Activated CD4-positive, alpha-beta T cell treated with anti-CD3 and anti-CD28 coated beads, Interleukin-10, Interleukin-2, amounts not matched to agents 100 ng/mL and 50 ng/mL, durations not matched to agents 16 hours and 8 hours (primary cell): Measurements from ENCODE around the gene ADGRL4.
A peak's percentile ranks its signal among the peaks of the same experiment; 100 is the strongest.

ENCODE experiments used
- DNase-seq: peaks from one replicate; pipeline ENCODE4 v3.0.0-alpha.2; 2020

Gene ADGRL4

DNA sequence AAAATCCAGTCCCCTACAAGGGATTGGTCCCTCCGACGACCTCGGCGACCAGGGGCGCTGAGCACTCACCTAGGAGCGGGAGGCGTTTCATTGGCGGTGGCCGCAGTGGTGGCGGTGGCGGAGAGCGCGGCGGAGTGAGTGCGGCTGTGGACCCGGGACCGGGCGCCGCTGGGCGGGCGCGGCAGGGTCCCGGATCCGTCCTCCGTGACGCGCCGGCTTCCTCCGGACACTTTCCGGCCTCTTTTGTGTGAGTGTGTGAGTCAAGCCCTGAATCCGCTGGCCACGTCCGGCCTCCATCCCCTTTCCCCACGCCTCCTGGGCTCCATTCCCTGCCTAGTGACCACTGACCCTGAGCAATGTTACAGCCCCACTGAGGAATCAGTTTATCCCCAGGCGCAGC, at the start of gene ADGRL4:
TSS of gene ADGRL4 (minus strand) at position 167 of the 400 bp plus-strand sequence. CDS start at position 91, 76 bp downstream.
- no peak for DNase-seq

DNA sequence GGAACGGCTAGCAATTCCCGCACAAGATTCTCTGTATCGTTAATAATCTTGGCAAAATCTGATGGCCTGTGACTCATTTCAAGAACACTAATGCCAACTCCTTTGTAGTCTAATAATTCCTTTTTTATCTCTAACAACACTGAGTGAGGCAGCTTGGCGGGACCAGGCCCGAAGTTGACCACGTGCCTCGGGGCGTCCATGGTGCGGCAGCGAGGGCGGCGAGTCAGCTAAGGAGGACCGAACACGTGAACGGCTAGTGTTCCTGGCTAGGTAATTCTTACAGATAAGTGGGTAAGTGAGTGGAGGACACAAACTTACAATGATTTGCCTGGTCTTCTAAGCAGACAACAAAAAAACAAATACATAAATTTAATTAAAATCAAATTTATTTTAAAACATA, 49.3 kb upstream of the ADGRL4 start:
- DNase-seq = no peak

DNA sequence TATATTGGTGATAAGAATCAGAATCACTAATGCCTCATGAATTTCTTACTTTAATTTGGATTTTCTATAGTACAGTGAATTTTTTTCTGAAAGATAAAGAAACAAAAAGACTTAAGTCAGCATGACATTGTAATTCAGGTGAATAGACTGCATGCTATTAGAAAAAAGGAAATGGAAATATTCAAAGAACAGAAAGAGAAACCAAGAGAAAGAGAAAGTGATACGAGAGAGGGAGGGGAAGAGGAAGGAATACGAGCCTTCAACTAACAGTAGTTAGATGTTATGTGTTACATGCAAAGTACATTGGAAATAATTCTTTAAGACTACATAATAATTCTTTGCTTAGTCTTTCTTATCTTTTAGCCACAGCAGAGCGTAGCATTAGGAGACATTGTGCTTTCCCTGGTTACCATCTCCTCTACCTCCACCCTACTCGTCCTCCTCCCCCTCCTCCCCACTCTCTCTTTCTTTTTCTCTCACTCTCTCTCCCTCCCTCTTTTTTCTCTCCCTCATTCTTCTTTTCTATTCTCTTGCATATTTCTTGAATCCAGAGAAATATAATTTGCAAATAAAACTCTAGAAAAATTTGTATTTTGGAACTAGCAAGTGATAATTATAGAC, 46.4 kb upstream of the ADGRL4 start:
- no peak for DNase-seq

DNA sequence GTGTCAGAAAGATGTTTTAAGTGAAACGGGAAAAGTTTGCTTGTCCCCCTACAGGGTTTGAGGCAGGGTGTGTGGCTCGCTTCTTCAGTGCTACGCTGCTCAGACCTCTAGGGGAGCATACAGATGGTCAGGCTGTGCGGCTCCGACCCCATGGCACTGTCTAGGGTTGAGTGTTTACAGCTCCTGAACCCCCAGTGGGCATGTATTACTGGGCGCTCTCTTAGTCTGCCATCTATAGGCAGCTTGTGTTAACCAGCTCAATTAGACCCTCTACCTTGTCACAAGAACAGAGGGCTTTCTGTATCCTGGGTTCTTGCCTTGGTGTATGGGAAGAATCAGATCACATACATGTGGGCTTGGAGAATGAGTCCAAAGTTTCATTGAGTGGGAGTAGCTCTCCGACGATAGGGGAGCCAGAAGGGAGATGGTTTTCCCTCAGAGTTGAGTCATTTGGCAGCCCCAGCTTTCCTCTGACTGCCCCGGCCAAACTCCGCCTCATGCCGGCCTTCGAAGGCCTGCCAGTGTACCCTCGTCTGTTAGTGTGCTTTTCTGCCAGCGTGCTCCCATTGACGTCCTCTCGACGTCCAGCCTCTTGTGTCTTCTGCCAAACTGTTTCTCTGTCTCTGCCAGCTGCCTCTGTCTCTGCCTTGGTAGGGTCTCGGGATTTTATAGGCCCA, 38.6 kb upstream of the ADGRL4 start:
- DNase-seq = no peak

DNA sequence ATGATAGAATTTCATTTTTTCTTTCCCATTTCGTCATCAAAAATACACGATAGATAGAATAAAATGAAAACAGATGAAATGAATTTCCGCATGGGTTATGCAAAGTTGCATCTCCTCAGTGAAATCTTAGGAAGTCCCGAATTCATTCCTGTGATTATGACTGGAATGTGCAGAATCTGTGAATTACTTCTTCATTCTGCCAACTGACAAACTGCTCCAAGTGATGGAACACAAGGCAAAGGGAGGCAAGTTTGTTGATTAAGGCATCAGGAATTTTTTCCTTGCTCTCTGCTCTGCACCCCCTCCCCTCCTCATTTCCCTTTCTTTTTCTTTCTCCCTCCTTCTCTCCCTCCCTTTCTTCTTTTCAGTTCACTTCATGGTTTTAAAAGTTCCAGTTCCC, 37.0 kb upstream of the ADGRL4 start:
- DNase-seq = no peak

DNA sequence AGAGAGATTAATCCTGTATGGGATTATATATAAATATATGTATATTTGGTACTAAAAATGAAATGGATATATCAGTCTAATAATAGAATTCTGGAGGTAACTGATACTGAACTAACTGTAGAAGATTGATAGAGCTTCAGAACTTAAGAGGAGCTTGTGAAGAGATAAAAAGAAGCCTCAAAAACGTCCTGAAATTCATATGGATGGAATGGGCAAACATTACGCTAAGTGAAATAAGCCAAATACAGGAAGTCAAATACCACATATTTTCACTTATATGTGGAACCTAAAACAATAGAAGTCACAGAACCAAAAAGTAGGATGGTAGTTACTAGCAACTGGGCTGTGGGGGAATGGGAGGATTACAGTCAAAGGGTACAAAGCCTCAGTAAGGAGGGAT, 36.0 kb upstream of the ADGRL4 start:
- no peak for DNase-seq

DNA sequence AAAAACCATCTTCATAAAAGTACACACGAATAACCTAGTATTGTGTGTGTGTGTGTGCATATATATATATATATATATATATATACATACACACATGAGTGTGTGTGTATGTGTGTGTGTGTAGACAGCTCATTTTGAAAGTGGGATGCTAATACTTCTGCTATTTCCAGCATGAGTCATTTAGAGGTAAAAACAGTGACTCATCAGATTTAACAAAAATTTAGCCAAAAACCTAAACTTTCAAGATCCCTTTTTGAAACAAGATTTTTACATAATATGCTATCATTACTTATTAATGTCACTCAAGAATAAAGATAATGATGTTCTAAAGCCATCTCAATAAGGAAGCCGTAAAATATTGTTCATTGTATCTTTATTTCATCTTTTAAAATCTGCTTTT, 35.6 kb upstream of the ADGRL4 start:
- DNase-seq = peak; percentile 58

DNA sequence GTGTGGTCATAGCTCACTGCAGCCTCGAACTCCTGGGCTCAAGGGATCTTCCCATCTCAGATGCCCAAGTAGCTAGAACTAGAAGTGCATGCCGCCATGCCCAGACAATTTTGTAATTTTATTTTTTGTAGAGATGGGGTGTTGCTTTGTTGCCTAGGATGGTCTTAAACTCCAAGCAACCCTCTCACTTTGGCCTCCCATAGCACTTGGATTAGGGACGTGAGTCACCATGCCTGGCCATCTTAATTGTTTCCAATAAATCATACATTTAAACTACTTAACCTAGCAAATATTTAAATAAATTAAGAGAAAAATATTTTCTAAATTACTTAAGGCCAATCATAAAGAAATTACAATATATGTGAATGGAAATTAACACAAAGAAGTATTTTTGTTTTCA, 35.1 kb upstream of the ADGRL4 start:
- no peak for DNase-seq

DNA sequence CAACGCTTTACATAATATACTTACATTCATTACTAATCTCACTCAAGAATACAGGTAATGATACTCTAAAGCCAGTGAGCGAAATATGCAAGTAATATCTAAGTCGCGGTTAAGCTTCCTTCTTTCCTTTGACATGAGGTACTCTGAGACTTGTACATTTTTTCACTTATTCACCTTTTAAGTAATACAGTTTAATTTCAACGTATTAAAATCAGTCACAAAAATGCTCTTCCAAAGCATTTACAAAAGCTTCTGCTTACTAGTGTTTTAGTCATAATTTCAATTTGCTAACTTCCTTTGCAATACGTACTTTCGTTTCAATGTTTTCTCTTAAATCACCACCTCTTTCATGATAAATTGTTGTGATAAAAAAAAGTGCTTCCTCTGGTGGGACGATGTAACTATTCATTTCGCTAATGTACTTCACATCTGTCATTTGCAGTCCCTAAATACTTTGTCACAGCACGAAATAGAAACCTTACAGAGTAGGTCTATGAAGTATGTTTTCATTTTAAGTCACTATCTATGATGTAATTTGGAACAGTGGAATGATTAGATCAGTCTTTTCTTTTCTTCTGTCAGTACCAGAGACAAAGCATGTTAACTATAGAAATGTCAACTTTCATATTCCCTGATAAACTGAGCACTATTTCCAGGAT, 34.0 kb upstream of the ADGRL4 start:
- peak; percentile 79 for DNase-seq

DNA sequence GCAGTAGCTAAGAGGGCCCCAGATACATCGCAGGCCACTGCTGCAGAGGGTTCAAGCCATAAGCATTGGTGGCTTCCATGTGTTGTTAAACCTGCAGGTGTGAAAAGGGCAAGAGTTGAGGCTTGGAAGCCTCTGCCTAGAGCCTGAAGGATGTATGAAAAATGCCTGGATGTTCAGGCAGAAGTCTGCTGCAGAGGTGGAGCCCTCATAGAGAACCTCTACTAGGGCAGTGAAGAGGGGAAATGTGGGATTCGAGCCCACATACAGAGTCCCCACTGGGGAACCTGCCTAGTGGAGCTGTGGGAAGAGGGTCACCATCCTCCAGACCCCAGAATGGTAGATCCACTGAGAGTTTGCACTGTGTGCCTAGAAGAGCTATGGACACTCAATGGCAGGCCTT, 30.6 kb upstream of the ADGRL4 start:
- DNase-seq = no peak

DNA sequence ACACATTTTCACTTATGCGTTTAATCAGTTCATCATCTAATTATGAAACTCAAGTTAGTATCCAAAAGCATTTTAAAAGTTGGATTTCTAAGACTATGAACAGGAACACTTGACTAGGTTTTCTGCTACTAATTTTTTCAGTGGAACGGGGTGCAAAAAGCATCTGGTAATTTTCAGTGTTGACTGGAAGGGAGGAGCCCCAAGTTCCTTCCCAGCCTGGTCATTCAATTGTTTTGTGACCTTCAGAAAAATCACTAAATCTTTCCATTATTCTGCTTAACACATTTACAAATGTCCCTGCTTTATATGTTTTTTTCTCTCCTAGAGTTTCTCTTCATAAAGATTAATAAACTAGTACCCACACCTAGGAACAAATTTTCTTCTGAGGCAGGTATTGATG, 6.0 kb upstream of the ADGRL4 start:
- DNase-seq = no peak

DNA sequence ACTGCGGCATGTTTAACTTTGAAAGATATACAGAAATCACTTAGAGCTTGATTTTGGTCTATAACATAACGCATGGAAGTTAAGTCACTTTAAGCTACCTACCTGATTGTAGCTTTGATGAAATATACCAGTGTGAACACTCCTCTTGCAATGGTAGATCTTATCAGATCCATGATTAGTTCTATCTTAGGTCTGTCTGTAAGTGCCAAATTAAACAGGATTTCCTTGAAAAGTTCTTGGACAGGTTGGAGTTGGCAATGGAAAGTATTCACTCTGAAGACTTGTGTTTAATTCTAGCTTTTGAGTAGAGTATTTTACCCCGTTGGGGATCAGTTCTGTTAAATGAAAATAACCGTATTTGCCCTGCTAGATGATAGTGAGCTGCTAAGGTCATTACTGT, 4.1 kb upstream of the ADGRL4 start:
- no peak for DNase-seq

DNA sequence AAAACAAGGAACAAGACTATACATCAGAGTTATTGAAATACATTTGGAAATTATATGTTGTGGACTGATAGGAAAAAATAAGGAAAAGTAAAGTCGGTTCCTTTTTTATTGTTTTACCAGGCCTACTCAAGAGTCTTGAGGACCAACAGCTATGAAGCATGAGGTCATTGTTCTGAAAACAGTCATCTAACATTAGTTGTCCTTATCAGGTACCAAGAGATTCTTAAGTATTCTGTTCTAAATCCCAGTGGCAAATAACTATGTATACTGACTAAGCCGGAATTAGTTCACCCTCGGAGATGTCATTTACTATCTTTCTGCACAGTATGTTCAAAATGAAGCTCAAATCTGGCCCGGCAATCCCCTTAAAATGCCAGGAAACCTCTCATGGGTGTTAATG, 585 bp downstream of the ADGRL4 start:
- DNase-seq = no peak

DNA sequence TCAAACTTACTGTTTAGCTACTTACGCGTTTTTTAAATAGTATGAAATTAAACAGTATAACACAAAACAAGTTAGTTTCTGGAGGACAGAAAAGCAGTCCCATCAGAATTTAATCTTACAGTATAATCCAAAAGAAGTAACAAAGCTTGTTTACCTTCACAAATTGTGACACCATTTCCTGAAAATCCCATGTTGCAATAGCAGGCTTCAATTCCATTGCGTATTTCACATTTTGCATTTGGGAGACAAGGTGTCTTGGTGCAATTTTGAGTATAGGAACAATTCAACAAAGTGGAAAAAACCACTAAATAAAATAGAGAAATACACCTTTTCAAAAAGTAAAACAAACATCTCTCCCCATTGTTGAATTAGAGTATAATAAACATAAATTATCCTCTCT, 1.6 kb downstream of the ADGRL4 start:
- DNase-seq = no peak

DNA sequence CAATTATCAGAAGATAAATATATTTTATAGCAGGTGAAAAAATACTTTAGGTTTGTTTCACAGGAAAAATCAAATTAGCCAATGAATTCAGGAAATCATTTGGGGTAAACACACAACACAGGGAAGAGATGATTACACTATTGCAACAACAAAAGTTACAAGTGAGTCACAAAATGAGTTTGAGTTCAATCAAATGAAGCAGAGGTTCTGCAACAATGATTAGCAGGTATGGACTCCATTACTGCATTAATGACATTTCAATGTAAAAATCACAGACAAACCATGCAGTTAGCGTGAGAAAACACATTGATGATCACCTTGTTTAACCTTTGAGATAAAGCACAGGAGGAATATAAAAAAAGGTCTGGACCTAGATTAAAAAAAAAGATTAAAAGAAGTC, 9.7 kb downstream of the ADGRL4 start:
- no peak for DNase-seq

DNA sequence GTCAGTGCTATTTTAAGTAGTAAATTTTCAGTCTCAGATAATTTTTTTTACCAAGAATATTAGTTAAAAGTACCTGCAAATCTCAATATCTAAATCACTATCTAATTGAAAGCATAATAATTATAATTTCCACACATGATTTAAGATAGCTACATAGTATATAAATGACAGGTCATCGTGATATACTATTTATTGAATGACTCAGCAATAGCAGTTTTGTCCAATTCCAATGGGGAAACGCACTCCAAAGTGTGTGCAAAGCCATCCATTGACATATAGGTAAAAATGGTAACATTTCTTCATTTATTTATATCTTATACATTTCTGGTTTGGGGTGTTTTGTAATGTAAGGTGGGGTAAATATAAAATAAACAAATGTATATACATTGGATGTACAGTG, 19.5 kb downstream of the ADGRL4 start:
- no peak for DNase-seq

DNA sequence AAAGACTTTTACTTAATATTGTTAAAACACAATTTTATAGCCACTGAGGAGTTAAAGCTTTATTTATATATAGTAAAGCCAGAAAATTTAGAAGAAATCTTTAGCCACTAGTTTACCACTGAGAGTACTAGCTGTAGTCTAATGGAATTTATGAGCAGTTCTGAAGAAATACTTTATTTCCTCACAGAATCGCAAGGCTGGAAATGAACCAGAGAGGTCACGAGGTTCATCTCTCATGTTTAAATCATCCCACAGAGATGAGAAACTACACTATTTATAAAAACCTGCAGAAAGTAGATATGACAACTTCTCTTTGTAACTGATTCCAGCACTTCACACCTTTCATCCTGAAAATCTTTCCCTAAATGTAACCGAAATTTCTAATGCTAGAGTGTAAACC, 26.0 kb downstream of the ADGRL4 start:
- DNase-seq = no peak

DNA sequence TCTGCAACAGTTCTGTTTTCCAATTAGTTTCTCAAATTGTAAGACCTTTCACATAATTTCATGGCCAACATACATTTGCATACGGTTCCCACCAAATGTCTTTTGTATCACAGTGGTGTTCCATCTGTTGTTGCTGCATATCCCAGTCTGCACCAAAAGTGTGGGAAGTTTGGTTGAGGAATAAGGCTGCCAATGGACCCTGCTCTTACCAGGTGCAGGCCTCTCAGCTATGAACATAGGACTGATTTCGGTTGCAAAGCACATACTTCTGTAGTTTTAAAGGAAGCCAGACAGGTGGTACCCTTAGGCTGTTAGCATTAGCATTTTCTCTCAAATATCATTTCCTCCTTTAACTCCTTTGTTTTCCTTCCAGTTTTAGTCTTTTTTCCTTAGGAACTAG, 33.8 kb downstream of the ADGRL4 start:
- DNase-seq = no peak

DNA sequence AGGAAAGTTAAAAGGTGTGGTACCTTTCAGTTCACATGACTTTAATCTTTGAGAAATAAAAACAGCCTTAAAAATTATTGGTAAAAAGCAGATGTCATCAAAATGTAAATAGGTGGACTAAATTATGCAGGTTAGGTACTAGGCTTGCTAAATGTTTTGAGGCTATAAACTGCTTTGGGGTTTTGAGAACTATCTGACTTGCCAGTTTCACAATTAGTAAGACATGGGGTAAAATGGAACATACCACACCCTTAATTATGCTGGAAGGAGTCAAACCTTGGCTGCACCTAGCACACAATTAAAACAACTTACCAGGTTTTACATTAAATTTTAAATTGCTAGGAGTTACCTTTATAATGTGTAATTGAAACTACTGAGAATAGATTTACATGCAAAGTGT, 39.4 kb downstream of the ADGRL4 start:
- DNase-seq = peak; percentile 38

DNA sequence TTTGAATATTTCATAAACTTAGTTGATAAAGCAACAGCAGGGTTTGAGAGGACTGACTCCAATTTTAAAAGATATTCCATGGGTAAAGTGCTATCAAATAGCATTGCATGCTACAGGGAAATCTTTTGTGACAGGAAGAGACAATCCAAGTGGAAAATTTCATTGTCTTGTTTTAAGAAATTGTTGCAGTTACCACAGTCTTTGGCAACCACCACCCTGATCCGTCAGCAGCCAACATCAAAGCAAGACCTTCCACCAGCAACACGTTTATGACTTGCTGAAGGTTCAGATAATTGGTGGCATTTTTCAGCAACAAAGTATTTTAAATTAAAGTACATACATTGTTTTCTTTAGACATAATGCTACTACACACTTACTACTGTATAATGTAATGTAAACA, 47.8 kb downstream of the ADGRL4 start:
- DNase-seq = no peak

DNA sequence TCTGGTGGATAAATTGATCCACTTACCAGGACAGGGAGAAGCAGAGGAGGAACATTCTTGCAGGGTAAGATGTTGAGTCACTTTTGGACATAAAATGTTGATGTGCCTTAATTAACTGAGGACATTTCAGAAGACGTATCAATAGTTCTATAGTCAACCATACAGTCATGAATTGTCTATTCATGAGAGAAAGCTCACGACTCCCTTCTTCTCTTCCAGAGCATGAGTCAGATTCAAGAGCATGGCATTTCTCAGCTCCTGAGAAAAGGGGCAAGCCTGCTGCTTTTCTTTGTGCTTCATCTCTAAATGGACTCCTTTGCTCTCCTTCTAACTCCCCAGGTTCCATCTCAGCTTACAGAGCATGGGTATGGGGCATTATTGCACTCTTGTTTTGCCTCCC, 55.7 kb downstream of the ADGRL4 start:
- DNase-seq = no peak

DNA sequence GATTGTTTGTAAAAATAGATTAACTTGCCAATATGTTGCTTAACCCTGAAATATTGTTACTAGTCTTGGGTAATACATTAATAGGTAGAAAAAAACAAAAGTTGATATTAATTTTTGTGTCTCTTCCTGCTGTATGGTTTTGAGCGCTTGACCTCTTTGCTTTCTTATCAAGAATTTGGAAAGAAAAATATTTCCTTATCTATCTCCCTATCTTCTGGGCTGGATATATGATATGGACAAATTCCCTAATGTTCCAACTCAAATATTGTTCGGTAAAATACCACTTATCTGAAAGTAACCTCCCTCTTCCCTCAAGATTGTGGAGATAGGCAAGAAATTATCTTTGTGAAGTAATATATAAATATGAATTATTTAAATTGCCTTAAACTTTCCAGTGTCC, 57.3 kb downstream of the ADGRL4 start:
- DNase-seq = no peak

DNA sequence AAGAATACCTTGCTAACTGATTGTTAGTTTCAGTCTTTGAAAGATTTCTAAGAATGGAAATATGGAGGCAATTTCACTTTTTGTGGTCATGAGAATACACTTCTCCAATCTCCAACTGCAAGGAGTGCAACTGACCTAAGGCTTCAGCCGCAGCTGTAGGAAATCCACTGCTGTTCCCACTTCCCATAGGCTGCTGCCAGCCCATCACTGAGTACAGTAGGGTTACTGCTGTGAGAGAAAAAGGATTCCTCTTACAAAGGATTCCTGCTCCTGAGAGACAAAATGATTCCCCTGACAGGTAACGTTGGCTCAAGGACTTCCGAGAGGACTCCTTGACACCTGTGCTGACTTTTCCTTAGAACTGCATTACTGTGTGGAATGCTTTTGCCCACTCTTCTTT, 87.4 kb downstream of the ADGRL4 start:
- DNase-seq = no peak

DNA sequence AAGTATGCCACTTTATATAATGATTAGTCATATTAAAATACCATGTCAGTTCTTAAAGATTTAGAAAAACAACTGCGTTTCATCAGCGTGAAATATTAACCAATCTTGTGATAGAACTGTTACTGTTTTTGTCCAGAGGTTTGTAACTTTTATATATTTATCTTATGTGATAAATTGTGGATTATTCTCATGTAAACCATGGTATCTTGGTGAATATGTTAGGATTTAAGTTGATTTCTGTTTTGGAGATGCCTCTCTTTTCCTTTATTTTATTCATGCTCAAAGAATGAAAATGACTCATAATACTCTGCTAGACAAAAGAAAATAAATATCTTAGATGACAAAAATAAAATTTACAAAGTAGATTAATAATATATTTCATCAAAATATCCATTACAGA, 88.4 kb downstream of the ADGRL4 start:
- no peak for DNase-seq

DNA sequence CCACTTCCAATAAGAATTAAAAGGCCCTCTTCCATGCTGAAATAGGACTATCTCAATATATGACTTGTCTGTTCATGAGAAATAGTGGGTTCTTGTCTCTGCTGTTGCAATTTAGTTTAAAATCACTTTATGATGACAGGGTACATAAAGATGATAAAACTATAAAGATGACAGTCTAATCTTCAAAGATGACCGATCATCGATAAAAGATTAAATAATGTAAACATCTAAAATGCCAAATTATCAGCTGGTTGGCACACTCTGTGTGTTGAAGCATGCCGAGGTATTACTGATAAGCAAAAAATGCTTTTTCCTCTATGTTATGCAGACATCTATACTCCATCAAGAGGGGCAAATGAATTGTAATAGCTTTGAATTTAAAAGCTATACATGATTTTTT, 89.5 kb downstream of the ADGRL4 start:
- DNase-seq = no peak
